ENCODE results near the gene PRRC1.
"Not testable (repeated sequence)": the region's sequence is repeated elsewhere in the genome, so short reads cannot be mapped to it uniquely, and the experiment has no call there.

The PRRC1 gene

DNA sequence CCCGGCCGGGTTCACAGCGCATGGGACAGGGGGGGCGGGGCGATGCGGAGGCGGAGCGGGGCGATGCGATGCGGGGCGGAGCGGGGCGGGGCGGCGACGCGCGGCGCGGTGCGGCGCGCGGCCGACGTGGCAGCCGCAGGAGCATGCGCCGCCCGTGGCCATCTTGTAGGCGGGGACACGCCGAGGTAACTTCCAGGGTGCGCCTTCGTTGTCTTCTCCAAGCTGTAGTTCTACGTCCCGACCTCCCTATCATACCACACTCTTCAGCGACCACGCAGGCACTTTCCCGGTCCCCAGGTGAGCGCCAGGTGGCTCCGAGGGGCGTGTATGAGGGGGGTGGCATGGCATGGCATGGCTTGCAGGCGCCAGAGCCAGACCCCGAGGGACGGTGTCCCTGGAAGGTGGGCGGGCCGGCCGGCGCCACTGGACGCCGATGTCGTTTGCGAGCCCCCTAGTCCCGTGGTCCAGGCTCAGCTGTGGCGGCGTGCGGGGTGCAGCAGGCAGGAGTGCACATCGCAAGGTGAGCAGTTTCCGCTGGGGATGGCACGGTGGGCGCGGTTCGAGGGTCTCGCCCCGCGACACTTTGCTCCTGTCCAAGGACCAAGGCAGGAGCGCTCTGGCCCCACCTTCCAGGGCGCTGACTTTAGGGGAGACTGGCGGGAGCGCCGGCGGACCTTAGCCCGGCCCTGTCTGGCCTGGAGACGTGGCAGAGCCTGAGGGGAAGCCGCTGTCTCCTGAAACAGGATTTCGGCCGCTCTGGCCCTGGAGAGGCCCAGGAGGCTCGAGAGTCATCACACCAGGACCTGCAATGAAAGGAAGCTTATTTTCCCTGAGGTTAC is at the start of gene PRRC1:
PRRC1 (plus strand) TSS at position 161 of the 839 bp plus-strand sequence. CDS start 5,840 bp downstream, outside the sequence.
- DNase-seq (ENCODE audit: low read depth): peak; percentile 73

DNA sequence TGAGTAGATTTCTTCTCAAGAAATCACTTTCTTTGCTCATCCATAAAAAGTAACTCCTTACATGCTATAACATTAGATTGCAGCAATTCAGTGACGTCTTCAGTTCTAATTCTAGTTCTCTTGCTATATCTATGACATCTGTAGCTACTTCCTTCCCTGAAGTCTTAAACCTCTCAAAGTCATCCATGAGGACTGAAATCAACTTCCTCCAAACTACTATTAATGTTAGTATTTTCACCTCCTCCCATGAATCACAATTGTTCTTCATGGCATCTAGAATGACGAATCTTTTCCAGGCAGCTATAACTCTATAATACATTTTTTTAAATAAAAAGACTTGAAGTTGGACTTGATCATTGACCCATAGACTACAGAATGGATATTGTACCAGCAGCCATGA is 46.2 kb upstream of the PRRC1 start:
- DNase-seq (ENCODE audit: low read depth): no peak

DNA sequence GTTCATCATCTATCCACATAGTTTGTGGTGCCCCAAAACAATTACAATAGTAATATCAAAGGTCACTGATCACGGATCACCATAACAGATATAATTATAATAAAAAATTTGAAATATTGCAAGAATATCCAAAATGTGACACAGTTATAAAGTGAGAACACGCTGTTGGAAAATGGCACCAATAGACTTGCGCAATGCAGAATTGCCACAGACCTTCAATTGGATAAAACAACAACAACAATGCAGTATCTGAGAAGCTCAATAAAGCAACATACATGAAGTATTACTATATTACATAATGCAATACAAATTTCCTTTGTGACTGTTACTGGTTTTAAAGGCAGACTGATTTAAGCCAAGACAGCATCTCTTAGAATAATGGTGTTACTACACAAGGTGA is 44.7 kb upstream of the PRRC1 start:
- no peak for DNase-seq (ENCODE audit: low read depth)

DNA sequence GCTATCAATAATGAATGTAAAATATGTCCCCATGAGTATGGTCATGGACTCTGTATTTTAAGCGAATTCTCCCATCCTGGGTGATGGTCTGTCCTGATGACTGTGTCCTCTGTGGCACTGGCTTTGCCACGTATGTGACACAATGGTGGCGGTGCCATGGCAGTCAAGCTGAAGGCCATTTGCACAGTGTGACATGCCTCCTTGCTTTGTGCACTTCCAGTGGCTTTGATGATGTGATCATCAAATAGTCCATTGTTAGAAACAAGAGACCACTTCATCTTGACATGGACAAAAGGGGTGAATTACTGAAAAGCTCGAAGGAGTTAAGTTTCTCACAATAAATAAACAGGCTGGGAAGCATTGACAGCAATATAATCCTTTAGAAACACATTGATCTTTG is 31.0 kb upstream of the PRRC1 start:
- no peak for DNase-seq (ENCODE audit: low read depth)

DNA sequence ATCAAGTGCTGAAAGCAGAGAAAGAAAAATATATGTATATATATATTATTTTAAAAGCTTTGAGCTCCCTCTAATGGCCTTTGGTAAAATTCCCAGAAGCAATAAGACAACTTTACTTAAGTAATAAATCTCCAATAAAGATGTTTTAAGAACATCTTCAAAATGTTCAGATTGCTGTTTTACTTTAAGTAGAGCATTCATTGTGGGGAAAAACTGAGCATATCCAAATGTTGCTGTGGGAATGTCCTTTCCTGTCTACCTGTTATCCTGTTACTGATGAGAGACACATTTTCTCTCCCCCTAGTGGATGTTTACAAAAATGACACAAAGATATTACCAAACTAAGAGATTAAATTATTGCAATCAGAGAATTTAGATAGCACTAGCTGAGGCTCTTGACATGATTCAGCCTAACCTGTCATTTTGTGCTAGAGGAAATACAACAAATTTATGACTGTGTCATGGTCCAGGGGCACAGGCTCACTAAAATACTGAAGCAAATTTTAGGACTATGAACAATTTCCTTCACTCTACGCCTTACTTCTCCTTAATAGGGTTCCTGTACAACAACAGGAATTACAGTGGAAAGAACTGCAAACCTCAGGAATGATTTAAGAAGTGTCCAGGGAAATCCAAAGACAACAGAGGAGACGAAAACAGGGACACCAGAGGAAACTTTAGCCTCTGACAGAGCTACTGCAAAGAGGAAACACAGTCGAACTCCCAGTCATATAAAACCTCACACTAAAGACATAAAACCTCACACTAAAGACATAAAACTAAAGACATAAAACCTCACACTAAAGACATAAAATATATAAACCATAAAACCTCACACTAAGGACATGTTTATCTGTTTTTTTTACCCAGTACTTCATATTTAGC is 24.3 kb upstream of the PRRC1 start:
- DNase-seq (ENCODE audit: low read depth): no peak

DNA sequence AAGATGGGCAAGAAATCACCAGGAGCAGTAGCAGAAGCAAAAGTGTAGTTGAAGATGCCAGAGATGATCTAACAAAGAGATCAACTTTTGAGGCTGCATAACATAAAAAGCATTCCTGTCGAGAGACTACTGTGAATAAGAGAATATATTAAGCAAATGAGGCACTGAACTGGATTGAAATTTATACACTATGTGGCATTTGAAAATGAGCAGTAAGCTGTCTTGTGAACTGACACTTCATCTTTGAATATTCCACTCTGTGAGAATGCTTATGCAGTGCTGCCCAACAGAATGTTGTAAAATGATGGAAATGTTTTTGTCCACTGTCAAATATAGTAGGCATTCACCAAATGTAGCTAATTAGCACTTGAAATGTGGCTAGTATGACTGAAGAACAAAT is 18.9 kb upstream of the PRRC1 start:
- no peak for DNase-seq (ENCODE audit: low read depth)

DNA sequence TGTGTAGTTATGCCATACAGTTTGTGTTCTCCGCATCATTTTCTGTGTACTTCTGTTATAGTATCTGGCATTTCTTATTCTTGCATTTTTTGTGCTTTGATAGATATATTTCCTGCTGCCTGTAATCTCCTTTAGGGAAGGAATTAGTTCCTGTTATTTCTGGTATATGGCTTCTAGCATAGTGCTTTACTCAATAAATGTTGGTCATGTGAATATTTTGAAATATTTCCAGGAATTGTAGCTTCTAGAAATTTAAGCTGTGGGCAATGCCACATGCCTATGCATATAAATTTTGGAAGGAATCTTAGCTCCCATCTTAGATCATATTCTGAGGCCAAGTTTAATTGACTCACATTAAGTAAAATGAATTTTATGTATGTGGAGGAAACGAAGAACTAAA is 11.5 kb upstream of the PRRC1 start:
- DNase-seq (ENCODE audit: low read depth): no peak

DNA sequence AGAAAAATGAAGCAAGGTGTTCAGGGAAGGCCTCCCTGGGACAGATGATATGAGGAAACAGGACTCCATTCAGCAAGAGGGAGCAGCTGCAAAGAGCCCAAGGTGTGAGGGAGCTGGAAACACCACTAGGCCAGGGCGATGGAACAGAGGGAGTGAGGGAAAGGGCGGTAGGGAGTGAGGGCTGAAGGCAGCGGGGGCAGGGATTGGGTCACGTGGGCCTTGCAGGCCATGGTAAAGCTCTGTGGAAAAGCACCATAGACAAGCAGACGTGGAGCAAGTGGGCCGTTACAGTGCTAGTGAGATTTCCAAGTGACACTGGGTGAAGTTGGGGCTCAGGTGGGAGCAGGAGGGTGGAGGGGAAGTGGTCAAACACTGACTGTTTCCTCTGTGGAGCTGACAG is 10.8 kb upstream of the PRRC1 start:
- no peak for DNase-seq (ENCODE audit: low read depth)

DNA sequence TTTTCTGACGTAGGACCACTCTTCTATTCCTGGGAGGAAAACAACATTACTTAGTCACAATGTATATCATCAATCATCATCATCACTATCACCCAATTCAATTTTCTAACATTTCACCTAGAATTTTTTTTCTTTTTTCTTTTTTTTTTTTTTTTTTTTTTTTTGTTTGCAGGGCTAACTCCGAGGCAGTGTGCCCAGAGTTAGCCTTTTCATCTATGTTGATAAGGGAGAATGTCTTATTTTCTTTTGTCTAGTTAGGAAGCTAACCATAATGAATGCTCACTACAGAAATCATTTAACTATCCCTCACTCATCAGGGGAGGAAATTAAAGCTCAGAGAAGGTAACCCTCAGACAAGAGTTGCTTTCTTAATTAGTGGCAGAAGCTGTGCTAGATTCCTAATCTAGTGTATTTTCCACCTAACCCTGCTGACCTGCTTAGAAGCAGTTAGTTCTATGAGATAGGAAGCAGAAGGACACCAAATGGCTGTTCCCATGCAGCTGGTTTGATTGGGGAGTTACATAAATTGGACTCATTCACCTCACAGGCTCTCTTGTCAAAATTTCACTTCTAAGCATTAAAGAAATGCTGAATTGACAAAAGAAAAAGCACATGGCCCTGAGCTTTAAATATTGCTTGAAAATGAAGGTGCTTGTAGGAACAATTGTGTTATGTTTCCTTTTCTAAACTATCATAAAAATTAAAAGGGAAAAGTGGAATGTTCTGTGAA is 8.6 kb upstream of the PRRC1 start:
- no peak for DNase-seq (ENCODE audit: low read depth)

DNA sequence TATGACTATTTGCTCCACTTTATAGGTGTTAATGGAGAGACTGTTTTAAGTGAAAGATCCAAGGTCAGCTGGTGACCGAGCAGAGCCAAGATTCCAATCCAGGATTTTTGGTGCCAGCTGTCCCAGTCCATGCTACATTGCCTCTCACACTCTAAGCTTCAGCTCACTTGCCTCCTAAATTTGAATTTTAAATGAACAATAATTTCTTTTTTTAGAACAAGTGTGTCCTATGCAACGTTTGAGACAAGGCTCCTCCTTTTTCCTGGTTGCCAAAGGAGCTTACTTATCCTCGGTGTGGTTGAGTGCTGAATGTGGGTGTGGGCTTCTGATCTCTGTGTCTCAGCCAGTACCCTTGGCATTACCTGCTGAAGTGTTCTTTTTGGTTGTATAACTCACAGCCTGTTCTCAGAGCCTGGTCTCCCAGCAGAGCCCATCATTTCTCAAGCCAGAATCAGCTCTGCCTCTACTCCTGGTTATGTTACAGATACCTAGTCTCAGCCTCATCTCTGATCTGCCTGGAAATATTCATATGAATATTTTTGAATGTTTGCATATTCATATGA is 4.0 kb upstream of the PRRC1 start:
- no peak for DNase-seq (ENCODE audit: low read depth)

DNA sequence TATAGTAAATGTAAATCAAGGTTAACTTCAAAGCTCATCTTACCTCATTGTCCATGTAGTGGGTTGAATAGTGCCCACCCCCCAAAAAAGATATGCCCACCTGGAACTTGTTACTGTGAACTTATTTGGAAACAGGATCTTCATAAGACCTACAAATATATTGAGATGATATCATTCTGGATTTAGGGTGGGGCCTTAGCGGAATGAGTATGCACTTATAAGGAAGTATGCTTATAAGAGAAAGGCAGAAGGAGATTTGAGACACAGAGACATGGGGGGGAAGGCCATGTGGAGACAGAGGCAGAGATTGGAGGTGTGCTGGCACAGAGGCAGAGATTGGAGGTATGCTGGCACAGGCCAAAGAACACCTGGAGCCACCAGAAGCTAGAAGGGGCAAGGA is 2.6 kb upstream of the PRRC1 start:
- DNase-seq (ENCODE audit: low read depth): no peak

DNA sequence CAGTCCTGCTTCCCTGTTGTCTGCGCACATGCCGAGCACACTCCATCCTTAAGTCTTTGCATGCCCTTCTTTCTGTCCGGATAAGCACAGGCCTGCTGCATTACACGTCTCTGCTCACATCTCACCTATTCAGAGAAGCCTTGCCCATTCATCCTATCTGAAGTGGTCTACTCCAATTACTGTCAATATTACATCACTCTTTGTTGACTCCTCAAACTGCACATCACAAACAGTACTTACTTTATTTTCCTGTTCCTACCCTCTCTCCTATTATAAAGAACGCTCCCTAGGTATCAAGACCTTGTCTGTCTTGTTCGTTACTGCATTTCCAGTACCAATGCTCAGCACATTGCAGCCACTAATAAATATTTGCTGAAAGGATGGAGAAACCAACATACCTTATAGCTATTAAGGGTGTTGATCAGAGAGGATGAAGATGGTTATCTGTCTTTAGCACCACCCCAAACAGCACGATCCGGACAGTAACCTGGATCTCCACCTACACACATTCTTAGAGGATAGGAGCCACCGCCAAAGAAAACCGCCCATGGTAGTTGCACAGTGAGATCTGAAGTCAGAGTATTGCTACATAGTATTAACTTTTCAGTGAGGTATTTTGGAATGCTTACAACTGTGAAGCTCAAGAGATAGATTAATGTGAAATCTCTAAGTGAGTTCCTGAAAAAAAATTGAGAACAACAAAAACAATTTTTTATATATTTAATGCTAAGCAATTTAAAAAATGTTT is 1.6 kb upstream of the PRRC1 start:
- DNase-seq (ENCODE audit: low read depth): no peak

DNA sequence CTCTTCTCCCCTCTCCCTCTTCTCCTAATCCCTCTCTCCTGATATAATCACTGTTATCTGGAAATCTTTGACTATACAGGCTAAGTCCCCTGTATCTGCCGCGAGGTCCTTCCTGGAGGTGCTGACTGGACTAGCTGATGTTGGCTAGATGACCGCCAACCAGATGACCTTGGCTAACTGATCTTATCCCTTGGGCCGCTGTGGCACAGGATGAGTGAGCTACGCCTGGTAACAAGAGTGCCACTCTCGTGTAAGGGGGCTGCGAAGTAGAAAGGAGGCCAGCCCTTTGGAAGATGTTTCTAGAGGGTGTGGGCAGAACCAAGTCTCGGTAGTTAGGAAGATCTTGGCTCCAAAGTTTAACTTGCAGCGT is 345 bp upstream of the PRRC1 start:
- no peak for DNase-seq (ENCODE audit: low read depth)

DNA sequence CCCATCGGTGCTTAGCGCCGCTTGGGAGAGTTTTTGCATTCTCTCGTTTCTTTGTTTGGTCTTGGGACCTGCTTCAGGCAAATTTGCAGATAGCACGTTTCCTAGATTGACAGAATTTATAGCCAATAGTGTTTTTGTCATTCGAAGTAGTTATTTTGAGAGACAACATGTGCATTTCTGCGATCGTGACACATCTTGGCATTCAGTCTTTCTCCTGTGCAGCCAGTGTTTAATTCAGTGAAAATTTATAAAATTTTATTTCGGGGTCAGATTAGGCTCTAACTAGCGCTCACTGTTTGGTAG is 830 bp downstream of the PRRC1 start:
- DNase-seq (ENCODE audit: low read depth): no peak

DNA sequence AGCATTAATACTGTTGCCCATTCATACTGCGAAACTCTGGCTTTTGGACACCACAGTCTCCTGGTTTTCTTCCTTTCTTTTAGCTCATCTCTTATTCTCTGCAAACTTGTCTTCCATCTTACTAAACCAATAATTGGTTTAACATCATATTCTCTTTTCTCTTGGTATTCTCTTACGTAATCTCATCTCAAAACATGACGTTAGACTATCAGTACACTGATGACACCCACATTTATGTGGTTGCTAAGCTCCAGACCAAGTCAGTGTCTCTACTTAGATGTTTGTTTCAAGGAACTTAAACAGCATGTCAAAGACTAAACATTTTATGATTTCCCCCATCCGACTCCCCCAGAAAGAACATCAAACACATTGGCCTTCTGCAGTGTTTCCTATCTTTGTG is 2.1 kb downstream of the PRRC1 start:
- no peak for DNase-seq (ENCODE audit: low read depth)

DNA sequence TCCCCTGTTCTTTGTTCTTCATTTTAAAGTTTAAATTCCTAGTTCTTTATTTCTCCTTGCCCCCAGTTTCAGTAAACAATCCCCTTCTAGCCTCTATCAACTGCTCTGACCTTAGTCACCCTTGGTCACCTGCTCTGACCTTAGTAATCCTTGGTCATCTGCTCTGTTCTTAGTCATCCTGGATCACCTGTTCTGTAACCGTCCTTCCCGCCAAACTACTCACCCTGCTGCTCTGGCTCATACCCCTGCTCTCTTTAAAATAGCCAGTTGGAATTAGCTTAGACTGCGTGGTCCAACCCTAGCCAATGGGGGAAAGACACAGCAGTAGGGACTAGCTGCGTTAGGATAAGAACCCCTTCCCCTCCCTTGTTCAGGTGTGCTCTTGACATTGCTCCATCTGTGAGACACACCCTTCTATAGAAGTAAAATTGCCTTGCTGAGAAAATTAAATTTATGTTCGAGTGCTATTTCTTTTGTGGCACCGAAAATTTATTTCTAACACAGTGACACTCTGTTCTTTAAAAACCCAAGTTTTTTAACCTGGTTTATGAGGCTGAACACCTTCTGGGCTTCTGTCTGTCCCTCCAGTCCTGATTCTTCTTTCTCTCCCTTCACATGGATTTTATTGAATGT is 3.8 kb downstream of the PRRC1 start:
- DNase-seq (ENCODE audit: low read depth): no peak

DNA sequence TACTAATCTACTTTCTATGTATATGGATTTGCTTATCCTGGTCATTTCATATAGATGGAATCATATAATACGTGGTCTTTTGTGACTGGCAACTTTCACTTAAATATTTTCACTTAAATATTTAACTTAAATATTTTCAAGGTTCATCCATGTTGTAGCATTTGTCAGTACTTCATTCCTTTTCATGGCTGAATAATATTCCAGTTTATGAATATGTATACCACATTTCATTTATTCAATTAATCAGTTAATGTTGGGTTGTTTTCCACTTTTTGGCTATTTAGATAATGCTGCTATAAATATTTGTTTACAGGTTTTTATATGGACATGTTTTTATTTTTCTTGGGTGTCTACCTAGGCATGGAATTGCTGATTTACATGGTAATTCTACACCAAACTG is 7.7 kb downstream of the PRRC1 start:
- DNase-seq (ENCODE audit: low read depth): no peak

DNA sequence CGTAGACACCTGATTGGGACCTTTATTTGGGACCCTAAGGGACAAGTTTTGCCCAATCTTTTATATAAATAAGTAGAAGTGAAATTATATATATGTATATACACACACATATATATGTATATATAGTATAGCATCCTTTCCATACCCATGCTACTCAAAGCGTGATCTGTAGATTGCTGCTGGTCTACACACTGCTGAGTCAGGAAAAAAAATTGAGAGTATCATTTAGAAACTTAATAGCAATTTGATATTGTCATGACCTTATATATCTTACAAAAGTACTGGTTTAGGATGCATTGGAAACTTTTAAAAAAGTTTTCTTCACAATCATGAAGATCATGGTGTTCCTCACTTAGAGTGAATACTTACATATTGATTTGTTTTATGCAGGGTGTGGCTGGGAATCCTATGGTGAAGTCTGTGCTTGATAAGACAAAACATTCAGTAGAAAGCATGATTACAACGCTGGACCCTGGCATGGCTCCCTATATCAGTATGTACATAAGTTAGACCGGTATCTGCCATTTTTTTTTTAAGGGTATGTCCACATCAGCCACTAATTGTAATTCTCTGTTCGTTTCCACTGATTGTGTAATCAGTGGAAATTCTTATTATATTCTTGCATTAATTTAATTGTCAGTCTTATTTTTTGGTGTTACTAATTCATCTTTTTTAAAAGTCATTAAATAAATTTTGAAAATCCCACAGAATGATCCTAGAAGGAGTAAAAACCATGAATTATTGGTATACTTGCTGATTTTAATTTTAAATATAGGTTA is 12.7 kb downstream of the PRRC1 start:
- DNase-seq (ENCODE audit: low read depth): no peak

DNA sequence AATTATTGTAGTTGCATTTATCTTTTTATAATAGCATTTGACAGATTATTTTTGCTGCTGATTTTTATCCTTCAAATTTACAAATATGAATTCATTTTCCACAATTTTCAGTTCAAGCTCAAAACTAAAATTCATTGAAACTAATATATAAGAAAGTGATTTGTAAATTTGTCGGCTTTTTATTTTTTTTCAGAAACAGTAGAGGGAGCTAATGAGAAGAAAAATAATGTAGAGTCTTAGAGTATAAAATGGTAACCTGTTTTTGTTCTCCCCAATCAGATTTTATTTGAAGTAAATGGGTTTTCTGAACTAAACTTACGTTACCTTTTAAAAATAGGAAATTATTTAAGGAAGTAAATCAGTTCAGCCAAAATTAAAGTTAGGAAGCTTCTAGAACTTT is 19.2 kb downstream of the PRRC1 start:
- no peak for DNase-seq (ENCODE audit: low read depth)

DNA sequence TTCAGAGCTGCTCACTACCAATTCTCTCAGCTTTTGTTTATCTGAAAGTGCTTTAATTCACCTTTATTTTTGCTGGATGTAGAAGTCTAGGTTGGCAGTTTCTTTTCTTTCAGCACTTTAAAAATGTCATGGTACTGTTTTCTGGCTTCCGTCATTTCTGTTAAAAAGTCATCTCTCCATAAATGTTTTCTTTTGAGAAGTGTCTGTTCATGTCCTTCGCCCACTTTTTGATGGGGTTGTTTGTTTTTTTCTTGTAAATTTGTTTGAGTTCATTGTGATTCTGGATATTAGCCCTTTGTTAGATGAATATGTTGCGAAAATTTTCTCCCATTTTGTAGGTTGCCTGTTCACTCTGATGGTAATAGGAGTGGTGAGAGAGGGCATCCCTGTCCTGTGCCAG is 23.1 kb downstream of the PRRC1 start:
- not testable (repeated sequence) for DNase-seq (ENCODE audit: low read depth)

DNA sequence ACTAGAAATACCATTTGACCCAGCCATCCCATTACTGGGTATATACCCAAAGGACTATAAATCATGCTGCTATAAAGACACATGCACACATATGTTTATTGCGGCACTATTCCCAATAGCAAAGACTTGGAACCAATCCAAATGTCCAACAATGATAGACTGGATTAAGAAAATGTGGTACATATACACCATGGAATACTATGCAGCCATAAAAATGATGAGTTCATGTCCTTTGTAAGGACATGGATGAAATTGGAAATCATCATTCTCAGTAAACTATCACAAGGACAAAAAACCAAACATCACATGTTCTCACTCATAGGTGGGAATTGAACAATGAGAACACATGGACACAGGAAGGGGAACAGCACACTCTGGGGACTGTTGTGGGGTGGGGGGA is 27.8 kb downstream of the PRRC1 start:
- DNase-seq (ENCODE audit: low read depth): not testable (repeated sequence)

Data from activated gamma-delta T cell treated with anti-CD3 and anti-CD28 coated beads, Interleukin-2, amount 50 U/mL, for 16 hours (primary cell).